ENCODE measurements around the gene OBSCN.

Gene OBSCN

DNA sequence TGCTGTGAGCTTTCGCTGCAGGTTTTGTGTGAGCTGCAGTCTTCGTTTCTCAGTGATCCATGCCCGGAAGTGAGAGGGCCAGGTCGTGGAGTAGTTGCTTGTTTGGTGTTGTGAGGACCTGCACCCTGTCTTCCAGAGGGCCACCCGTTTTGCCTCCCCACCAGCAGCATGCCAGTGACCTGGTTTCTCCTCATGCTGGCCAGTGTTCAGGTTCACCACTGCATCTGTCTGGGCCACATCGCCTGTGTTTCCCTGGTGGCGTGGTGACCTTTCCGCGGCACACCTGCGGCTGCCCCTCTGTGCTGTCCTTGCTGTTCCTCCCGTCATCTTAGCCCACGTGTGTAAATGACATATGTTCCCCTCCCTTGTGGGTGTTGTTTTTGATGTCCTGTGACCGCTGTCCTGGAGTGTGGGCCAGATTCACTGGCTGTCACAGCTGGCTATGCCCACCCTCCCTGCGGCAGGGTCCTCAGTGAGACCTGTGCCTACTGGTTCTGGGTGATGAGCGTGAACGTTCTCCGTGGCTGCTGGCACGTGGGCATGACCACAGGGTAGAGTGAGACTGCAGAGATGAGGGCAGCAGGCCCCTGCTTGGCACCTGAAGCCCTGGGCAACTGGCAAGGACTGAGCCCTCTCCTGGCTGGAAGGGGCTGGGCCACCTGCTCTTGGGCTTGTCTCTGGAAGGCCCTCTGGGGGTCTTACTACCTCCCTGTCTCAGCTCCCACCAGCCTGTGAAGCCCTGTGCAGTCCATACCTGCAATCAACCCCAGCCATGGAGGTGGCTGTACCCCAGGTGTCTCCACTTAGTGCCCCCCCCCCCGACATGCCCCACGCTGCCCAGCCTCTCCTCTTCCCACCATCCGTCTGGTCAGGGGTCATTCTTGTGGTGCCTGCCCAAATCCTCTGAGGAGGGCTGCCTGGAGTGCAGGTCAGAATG is 35.0 kb upstream of the OBSCN start:
- TF ChIP-seq, protein P1, sequence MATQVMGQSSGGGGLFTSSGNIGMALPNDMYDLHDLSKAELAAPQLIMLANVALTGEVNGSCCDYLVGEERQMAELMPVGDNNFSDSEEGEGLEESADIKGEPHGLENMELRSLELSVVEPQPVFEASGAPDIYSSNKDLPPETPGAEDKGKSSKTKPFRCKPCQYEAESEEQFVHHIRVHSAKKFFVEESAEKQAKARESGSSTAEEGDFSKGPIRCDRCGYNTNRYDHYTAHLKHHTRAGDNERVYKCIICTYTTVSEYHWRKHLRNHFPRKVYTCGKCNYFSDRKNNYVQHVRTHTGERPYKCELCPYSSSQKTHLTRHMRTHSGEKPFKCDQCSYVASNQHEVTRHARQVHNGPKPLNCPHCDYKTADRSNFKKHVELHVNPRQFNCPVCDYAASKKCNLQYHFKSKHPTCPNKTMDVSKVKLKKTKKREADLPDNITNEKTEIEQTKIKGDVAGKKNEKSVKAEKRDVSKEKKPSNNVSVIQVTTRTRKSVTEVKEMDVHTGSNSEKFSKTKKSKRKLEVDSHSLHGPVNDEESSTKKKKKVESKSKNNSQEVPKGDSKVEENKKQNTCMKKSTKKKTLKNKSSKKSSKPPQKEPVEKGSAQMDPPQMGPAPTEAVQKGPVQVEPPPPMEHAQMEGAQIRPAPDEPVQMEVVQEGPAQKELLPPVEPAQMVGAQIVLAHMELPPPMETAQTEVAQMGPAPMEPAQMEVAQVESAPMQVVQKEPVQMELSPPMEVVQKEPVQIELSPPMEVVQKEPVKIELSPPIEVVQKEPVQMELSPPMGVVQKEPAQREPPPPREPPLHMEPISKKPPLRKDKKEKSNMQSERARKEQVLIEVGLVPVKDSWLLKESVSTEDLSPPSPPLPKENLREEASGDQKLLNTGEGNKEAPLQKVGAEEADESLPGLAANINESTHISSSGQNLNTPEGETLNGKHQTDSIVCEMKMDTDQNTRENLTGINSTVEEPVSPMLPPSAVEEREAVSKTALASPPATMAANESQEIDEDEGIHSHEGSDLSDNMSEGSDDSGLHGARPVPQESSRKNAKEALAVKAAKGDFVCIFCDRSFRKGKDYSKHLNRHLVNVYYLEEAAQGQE (IDR thresholded peaks at IDR 0.05; ENCODE audit: insufficient read depth in 1 of 2, low read depth in 2 of 2, low read length in 2 of 2) = no peak
- TF ChIP-seq TAF1 (IDR thresholded peaks at IDR 0.05; ENCODE audit: borderline replicate concordance, insufficient read depth, low read length) (no peak), FOXP2 (optimal IDR thresholded peaks at IDR 0.05; ENCODE audit: borderline replicate concordance, extremely low read depth, extremely low read length, insufficient read depth) (no peak), POLR2AphosphoS5 (IDR thresholded peaks at IDR 0.05; ENCODE audit: low read depth, low read length) (no peak), SIN3A (IDR thresholded peaks at IDR 0.05; ENCODE audit: borderline replicate concordance, insufficient read depth, low read length) (no peak)

DNA sequence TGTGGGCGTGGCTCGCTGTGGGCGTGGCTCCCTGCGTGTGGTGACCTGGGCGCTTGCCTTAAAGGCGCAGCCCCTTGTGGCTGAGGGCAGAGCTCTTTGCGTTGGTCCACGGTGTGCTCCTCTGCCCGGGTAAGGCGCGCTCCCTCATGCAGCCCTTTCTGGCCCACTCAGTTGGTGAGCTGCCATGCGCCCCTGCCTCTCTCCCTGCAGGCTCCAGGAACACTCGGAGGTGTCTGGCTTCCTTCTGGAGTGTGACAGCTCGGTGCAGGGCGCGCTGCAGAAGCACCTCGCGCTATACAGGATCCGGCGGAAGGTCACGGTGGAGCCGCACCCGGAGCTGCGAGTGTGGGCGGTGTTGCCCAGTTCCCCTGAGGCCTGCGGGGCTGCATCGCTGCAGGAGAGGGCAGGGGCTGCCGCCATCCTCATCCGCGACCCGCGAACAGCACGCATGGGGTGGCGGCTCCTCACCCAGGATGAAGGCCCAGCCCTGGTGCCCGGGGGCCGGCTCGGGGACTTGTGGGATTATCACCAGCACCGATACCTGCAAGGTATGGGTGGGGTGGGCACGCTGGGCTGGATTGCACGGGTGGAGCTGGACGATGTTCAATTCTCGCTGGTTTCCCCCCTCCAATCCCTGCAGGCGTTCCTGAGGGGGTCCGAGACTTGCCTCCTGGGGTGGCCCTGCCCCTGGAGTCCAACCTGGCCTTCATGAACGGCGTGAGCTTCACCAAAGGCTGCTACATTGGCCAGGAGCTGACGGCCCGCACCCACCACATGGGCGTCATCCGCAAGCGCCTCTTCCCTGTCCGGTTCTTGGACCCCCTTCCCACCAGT is 33.1 kb upstream of the OBSCN start:
- TF ChIP-seq POLR2AphosphoS5 (IDR thresholded peaks at IDR 0.05; ENCODE audit: low read depth, low read length) = no peak
- TF ChIP-seq SIN3A (IDR thresholded peaks at IDR 0.05; ENCODE audit: borderline replicate concordance, insufficient read depth, low read length) = no peak
- TF ChIP-seq, protein P1 (IDR thresholded peaks at IDR 0.05; ENCODE audit: insufficient read depth in 1 of 2, low read depth in 2 of 2, low read length in 2 of 2) = no peak
- TF ChIP-seq TAF1 (IDR thresholded peaks at IDR 0.05; ENCODE audit: borderline replicate concordance, insufficient read depth, low read length) = no peak
- no peak for TF ChIP-seq FOXP2 (optimal IDR thresholded peaks at IDR 0.05; ENCODE audit: borderline replicate concordance, extremely low read depth, extremely low read length, insufficient read depth)

DNA sequence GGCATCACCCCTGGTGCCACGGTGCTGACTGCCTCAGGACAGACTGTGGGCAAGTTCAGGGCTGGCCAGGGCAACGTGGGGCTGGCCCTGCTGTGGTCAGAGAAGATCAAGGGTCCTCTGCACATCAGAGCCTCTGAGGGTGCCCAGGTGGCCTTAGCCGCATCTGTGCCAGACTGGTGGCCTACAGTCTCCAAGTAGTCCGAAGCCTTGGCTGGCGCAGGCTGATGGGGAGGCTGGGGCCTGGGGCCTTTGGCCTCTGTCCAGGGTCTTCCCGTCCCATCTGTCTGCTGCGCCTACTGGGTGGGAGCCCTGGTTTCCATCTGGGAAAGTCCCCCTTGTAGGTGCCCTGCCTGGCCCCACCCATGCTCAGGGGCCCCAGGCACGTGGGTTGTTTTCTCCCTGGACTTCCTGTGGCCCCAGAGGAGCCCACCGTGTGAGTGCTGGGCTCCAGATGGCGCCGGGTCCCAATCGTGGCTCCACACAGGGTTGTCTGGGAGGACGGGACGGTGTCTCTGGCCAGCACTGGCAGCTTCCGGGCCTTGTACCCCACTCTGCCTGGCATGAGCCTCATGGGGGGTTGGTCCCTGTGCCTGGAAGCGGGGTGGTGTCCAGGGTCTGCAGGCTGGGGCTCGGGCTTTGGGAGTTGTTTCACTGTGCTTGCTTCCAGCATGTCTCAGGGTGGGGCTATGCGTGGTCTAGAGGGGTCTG is 32.4 kb upstream of the OBSCN start:
- TF ChIP-seq POLR2AphosphoS5 (IDR thresholded peaks at IDR 0.05; ENCODE audit: low read depth, low read length) = no peak
- TF ChIP-seq FOXP2 (optimal IDR thresholded peaks at IDR 0.05; ENCODE audit: borderline replicate concordance, extremely low read depth, extremely low read length, insufficient read depth) = no peak
- no peak for TF ChIP-seq TAF1 (IDR thresholded peaks at IDR 0.05; ENCODE audit: borderline replicate concordance, insufficient read depth, low read length)
- TF ChIP-seq SIN3A (IDR thresholded peaks at IDR 0.05; ENCODE audit: borderline replicate concordance, insufficient read depth, low read length) = no peak
- TF ChIP-seq, protein P1 (IDR thresholded peaks at IDR 0.05; ENCODE audit: insufficient read depth in 1 of 2, low read depth in 2 of 2, low read length in 2 of 2) = no peak

DNA sequence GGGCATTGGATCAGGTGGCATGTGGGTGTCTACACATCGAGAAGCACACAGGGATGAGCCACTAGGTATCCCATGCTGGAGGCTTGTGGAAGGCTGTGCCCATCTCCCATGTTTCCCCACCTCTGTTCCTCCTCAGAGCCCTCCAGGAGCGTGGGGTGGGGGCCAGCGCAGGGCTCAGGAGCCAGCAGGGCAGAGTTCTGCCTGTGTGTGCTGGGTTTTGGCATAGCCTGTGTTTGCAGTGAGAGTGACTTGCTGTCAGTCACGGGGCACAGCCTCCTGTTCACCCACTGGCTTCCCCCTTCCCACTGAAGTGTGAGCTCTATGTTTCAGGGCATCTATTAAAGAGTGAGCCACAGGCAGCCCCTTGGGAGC is 31.8 kb upstream of the OBSCN start:
- TF ChIP-seq TAF1 (IDR thresholded peaks at IDR 0.05; ENCODE audit: borderline replicate concordance, insufficient read depth, low read length) (no peak), POLR2AphosphoS5 (IDR thresholded peaks at IDR 0.05; ENCODE audit: low read depth, low read length) (no peak), FOXP2 (optimal IDR thresholded peaks at IDR 0.05; ENCODE audit: borderline replicate concordance, extremely low read depth, extremely low read length, insufficient read depth) (no peak), SIN3A (IDR thresholded peaks at IDR 0.05; ENCODE audit: borderline replicate concordance, insufficient read depth, low read length) (no peak)
- TF ChIP-seq, protein P1 (IDR thresholded peaks at IDR 0.05; ENCODE audit: insufficient read depth in 1 of 2, low read depth in 2 of 2, low read length in 2 of 2) = no peak
